H1 (cell line): ENCODE measurements around the gene SPAG5. TPM values are rescaled to one million over a fixed set of nuclear protein-coding genes. Genes with fewer than 3 reads are reported as not detected.

Experiments
- CTCF ChIA-PET: fragments of 300-600 bp; sonication (Branson Sonifier 250); formaldehyde crosslinking; loops from one replicate; lab custom pipeline; 2021; ENCODE audit not compliant: partially characterized antibody; lab: Charles Lee
- POLR2A ChIA-PET: fragments of 300-600 bp; sonication (Branson Sonifier 250); formaldehyde crosslinking; loops from one replicate; lab custom pipeline; 2021; ENCODE audit warnings: inconsistent platforms; ENCODE audit not compliant: partially characterized antibody; lab: Charles Lee
- DNase-seq, 2 experiments: peaks; one replicate each; pipeline versions ENCODE4 v3.0.0 to v3.0.0-alpha.2; 2010 to 2022; ENCODE audit warnings: low spot score in 2 of 2, low read depth in 1 of 2, mixed read lengths in 1 of 2
- FAIRE-seq: peaks from 2 replicates; lab custom pipeline; 2011; peaks lifted over from hg19 to GRCh38; lab: Jason Lieb, UNC
- H2AFZ ChIP-seq: 2 replicates; pipeline ENCODE4 v1.8.1; 2012; ENCODE audit warnings: low read length, inconsistent platforms
- H2AK5ac ChIP-seq: 2 replicates; pipeline ENCODE4 v1.6.1; 2013; ENCODE audit warnings: low read depth, low read length
- H2BK120ac ChIP-seq: replicated peaks from 2 replicates; pipeline ENCODE3; 2013; ENCODE audit warnings: low read depth, low read length, inconsistent platforms
- H2BK12ac ChIP-seq: 2 replicates; pipeline ENCODE4 v1.6.1; 2013; ENCODE audit warnings: low read depth, low read length
- H2BK15ac ChIP-seq: 2 replicates; pipeline ENCODE4 v1.6.1; 2013; ENCODE audit warnings: low read length
- H2BK20ac ChIP-seq: 2 replicates; pipeline ENCODE4 v1.6.1; 2013; ENCODE audit warnings: low read length
- H2BK5ac ChIP-seq: 2 replicates; pipeline ENCODE4 v1.6.1; 2013; ENCODE audit warnings: low read depth, low read length
- H3K14ac ChIP-seq: 2 replicates; pipeline ENCODE4 v1.6.1; 2013; ENCODE audit warnings: inconsistent platforms; ENCODE audit not compliant: insufficient read length
- H3K18ac ChIP-seq: 2 replicates; pipeline ENCODE4 v1.6.1; 2013; ENCODE audit warnings: low read length; ENCODE audit errors: extremely low read depth
- H3K23ac ChIP-seq: 2 replicates; pipeline ENCODE4 v1.6.1; 2013; ENCODE audit warnings: inconsistent platforms; ENCODE audit not compliant: insufficient read length
- H3K23me2 ChIP-seq: 2 replicates; pipeline ENCODE4 v1.6.1; 2013; ENCODE audit warnings: low read depth, low read length
- H3K27ac ChIP-seq: 2 replicates; pipeline ENCODE4 v1.6.1; 2011; ENCODE audit warnings: low read depth, low read length, inconsistent platforms
- H3K27me3 ChIP-seq, 4 experiments: replicated peaks in 1 of 4; 1 replicate in 1 of 4; 2 replicates in 3 of 4; pipeline versions ENCODE4 v1.6.1 to v1.8.1; 2011 to 2013; ENCODE audit warnings: low read length in 3 of 4, mild to moderate bottlenecking in 3 of 4, inconsistent platforms in 2 of 4, mixed read lengths in 2 of 4, moderate library complexity in 1 of 4; ENCODE audit not compliant: control insufficient read depth in 3 of 4, insufficient read depth in 3 of 4; ENCODE audit errors: extremely low read depth in 1 of 4
- H3K36me3 ChIP-seq, 4 experiments: 2 replicates each; pipeline versions ENCODE4 v1.6.1 to v1.8.1; 2011 to 2013; ENCODE audit warnings: mild to moderate bottlenecking in 4 of 4, low read length in 3 of 4, moderate library complexity in 2 of 4, control low read depth in 1 of 4, inconsistent platforms in 1 of 4; ENCODE audit not compliant: insufficient read depth in 4 of 4, control insufficient read depth in 2 of 4
- H3K4ac ChIP-seq: replicated peaks from 2 replicates; pipeline ENCODE3; 2013; ENCODE audit warnings: low read length, low read depth, mixed read lengths, inconsistent platforms; ENCODE audit not compliant: insufficient read length
- H3K4me1 ChIP-seq, 4 experiments: replicated peaks in 1 of 4; 1 replicate in 1 of 4; 2 replicates in 3 of 4; pipeline versions ENCODE4 v1.6.1 to v1.8.1; 2011 to 2013; ENCODE audit warnings: low read length in 3 of 4, inconsistent platforms in 2 of 4, mixed read lengths in 1 of 4; ENCODE audit not compliant: insufficient read depth in 4 of 4, control insufficient read depth in 3 of 4
- H3K4me2 ChIP-seq, 2 experiments: 2 replicates each; pipeline versions ENCODE4 v1.6.1 to v1.8.1; 2011 to 2013; ENCODE audit warnings: low read depth in 2 of 2, low read length in 2 of 2, control low read depth in 1 of 2, inconsistent platforms in 1 of 2, mild to moderate bottlenecking in 1 of 2; ENCODE audit not compliant: insufficient read depth in 1 of 2
- H3K4me3 ChIP-seq, 4 experiments: fragments of 200-600, 300-600 bp in 1 of 4; sonication (generic), shearing (Covaris generic), sonication (Bioruptor Twin) in 1 of 4; 2 replicates each; pipeline versions ENCODE4 v1.5.1 to v1.8.1; 2011 to 2016; ENCODE audit warnings: low read length in 4 of 4, low read depth in 3 of 4, control low read depth in 2 of 4, inconsistent platforms in 2 of 4, mild to moderate bottlenecking in 2 of 4, mixed read lengths in 1 of 4, moderate library complexity in 1 of 4; ENCODE audit not compliant: insufficient read depth in 2 of 4; ENCODE audit errors: extremely low read depth in 1 of 4
- H3K56ac ChIP-seq: replicated peaks from 2 replicates; pipeline ENCODE3; 2013; ENCODE audit warnings: low read depth, mild to moderate bottlenecking, mixed read lengths, low read length, inconsistent platforms; ENCODE audit not compliant: insufficient read length
- H3K79me1 ChIP-seq: 2 replicates; pipeline ENCODE4 v1.6.1; 2013; ENCODE audit warnings: low read depth, low read length, control low read depth
- H3K79me2 ChIP-seq, 2 experiments: 2 replicates each; pipeline versions ENCODE4 v1.6.1 to v1.8.1; 2012 to 2013; ENCODE audit warnings: low read length in 2 of 2, mild to moderate bottlenecking in 2 of 2, inconsistent platforms in 1 of 2; ENCODE audit not compliant: insufficient read depth in 2 of 2, control insufficient read depth in 1 of 2
- H3K9ac ChIP-seq, 4 experiments: replicated peaks in 1 of 4; 1 replicate in 1 of 4; 2 replicates in 3 of 4; pipeline versions ENCODE4 v1.6.1 to v1.8.1; 2011 to 2013; ENCODE audit warnings: low read depth in 3 of 4, low read length in 3 of 4, control low read depth in 2 of 4, mild to moderate bottlenecking in 2 of 4, moderate library complexity in 2 of 4, inconsistent platforms in 1 of 4; ENCODE audit errors: extremely low read depth in 1 of 4
- H3K9me3 ChIP-seq, 2 experiments: 2 replicates each; pipeline versions ENCODE4 v1.6.1 to v1.8.1; 2012 to 2013; ENCODE audit warnings: mild to moderate bottlenecking in 2 of 2, moderate library complexity in 2 of 2, control low read depth in 1 of 2, inconsistent platforms in 1 of 2, low read depth in 1 of 2, low read length in 1 of 2, mixed read lengths in 1 of 2; ENCODE audit not compliant: insufficient read depth in 2 of 2
- H4K20me1 ChIP-seq, 2 experiments: replicated peaks in 1 of 2; 2 replicates each; pipeline versions ENCODE3 to v1.8.1; 2011 to 2013; ENCODE audit warnings: inconsistent platforms in 2 of 2, low read length in 2 of 2, mild to moderate bottlenecking in 1 of 2; ENCODE audit not compliant: insufficient read depth in 2 of 2, control insufficient read depth in 1 of 2
- H4K5ac ChIP-seq: 2 replicates; pipeline ENCODE4 v1.6.1; 2013; ENCODE audit warnings: low read length, low read depth, mixed read lengths, inconsistent platforms; ENCODE audit not compliant: insufficient read length
- H4K8ac ChIP-seq: 2 replicates; pipeline ENCODE4 v1.8.0; 2013; ENCODE audit warnings: mild to moderate bottlenecking, moderate library complexity, low read length, inconsistent platforms; ENCODE audit not compliant: insufficient read depth; ENCODE audit errors: extremely low read depth
- H4K91ac ChIP-seq: replicated peaks from 2 replicates; pipeline ENCODE3; 2013; ENCODE audit warnings: low read length, mixed read lengths, inconsistent platforms; ENCODE audit not compliant: insufficient read length
- POLR2AphosphoS5 ChIP-seq: IDR thresholded peaks from 2 replicates; pipeline ENCODE4 v1.6.1; 2011; ENCODE audit warnings: low read depth, low read length
- RBBP5 ChIP-seq: IDR thresholded peaks from 2 replicates; pipeline ENCODE4 v1.7.1; 2012; ENCODE audit warnings: low read depth, mild to moderate bottlenecking, inconsistent platforms, low read length, moderate library complexity, borderline replicate concordance
- WGBS, 2 experiments: shearing (Covaris generic) in 1 of 2; methylation state at CpG; one replicate each; pipeline versions ENCODE4 v1.1.6 to v1.1.7; 2013 to 2015; ENCODE audit warnings: low lambda C conversion rate in 2 of 2, mixed read lengths in 2 of 2, inconsistent platforms in 1 of 2, low coverage in 1 of 2, missing lambda C conversion rate in 1 of 2; ENCODE audit not compliant: insufficient replicate concordance in 2 of 2, insufficient coverage in 1 of 2, insufficient read length in 1 of 2; ENCODE audit errors: extremely low coverage in 1 of 2, missing lambda C conversion rate in 1 of 2; 5-methylcytosine and 5-hydroxymethylcytosine counted together
- polyA plus RNA-seq, 7 experiments: library from polyadenylated mRNA; depleted of rRNA in 3 of 7; stranded (reverse) in 5 of 7; unstranded in 2 of 7; fragments of >200 nt in 5 of 7; fragments of 200-250 nt in 2 of 7; gene quantifications; 1 replicate in 5 of 7; 2 replicates in 1 of 7; 4 replicates in 1 of 7; pipeline versions ENCODE4 v1.2.1 to v1.2.3, GENCODE V29; 2011 to 2013; ENCODE audit warnings: missing spikeins in 2 of 7, mixed read lengths in 2 of 7
- total RNA-seq: library from RNA; stranded (reverse); fragmentation: NEBNext Ultra II Directional; extraction: Animal tissue kit (Norgen Biotek cat#: 25700); gene quantifications from 2 replicates; pipeline ENCODE4 v1.2.1, GENCODE V29; 2021

Gene SPAG5
- total and polyA plus RNA-seq, 2 of the 8 experiments (the other 6 are each of a cell fraction or from before 2014, with no cell fraction given): 57.1 to 129 TPM

DNA sequence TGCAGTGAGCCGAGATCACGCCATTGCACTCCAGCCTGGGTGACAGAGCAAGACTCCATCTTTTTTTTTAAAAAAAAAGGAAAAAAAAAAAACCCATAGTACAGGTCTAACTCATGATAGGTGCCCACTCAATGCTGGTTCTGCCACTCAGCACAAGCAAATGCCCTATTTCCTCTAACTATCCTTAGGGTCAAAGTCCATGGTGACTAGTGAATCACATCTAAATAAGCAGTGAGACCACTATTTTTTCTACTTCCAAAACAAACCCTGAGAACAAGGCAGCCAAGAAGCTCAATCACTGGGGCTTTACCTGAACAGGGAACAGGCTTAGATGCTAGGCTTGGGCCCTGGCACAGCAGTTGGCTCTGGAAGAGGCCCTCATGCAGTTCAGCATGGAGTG lies 42.8 kb upstream of the SPAG5 start:
- Histone ChIP-seq H4K8ac (no peak overlapping the region), H3K79me1 (peaks cover 4% of the 10 kb centered on the region), H3K4me1 (0 out of 7 replicates have a peak, but pooled peaks cover 0 to 2% (median under 1%) of the 10 kb centered on the region in 4 experiments), H3K79me2 (peaks cover 3 to 31% of the 10 kb centered on the region in 2 experiments; a peak in 3 of 4 replicates), H2AFZ (no peak overlapping the region), H3K56ac (no peak overlapping the region), H3K14ac (no peak overlapping the region), H3K23ac (no peak overlapping the region), H4K5ac (no peak overlapping the region), H4K91ac (no peak overlapping the region), H2BK20ac (no peak overlapping the region), H3K23me2 (peaks cover 5% of the 10 kb centered on the region; the same call in 1 of the 2 replicates), H2BK12ac (no peak overlapping the region), H3K9me3 (no peaks in the 10 kb centered on the region), H2BK15ac (no peak overlapping the region), H3K4me3 (no peak overlapping the region), H4K20me1 (peaks cover 2 to 12% of the 10 kb centered on the region in 2 experiments), H3K36me3 (peaks cover 35 to 70% (median 65%) of the 10 kb centered on the region in 4 experiments), H3K18ac (no peak overlapping the region), H3K27me3 (no peaks in the 10 kb centered on the region), H3K27ac (no peak overlapping the region), H3K9ac (0 out of 7 replicates have a peak overlapping the region, but pooled peaks of 2 of the 4 experiments have one; percentile 15 to 28), H2AK5ac (no peak overlapping the region), H3K4me2 (no peak overlapping the region), H3K4ac (no peak overlapping the region), H2BK120ac (no peak overlapping the region), H2BK5ac (no peak overlapping the region)
- CTCF ChIA-PET: interaction anchor here (0.8 to 7.9 kb wide), 4 partner anchors 9 to 86 kb away, joined by 3 to 54 read pairs (median 5); no protein-coding TSS in a partner anchor
- no peak for TF ChIP-seq RBBP5
- no peak for TF ChIP-seq POLR2AphosphoS5
- no peak for DNase-seq
- POLR2A ChIA-PET: interaction anchor here (0.8 to 1.3 kb wide), 3 partner anchors 8 to 53 kb away, joined by 3 to 5 read pairs (median 3); no protein-coding TSS in a partner anchor
- FAIRE-seq: no peak
- 95% methylated on average over 2 of the region's 2 CpGs; no CpG with 5 or more reads in 1 of the 2 experiments for WGBS, 2 experiments
